SU-DHL-6 (cell line): ENCODE measurements around the gene CLECL1.

Experiments used
- H2AFZ ChIP-seq: fragments of 200-600 bp; sonication (generic); 2 replicates; pipeline ENCODE4 v1.6.1; 2014; ENCODE audit warnings: low read depth, mild to moderate bottlenecking, moderate library complexity, mixed read lengths, antibody characterized with exemption, low read length; ENCODE audit not compliant: severe bottlenecking
- H3F3A ChIP-seq: fragments of 200-600 bp; shearing (Covaris generic); 2 replicates; pipeline ENCODE4 v1.6.0; 2016; ENCODE audit warnings: antibody characterized with exemption, mild to moderate bottlenecking; ENCODE audit not compliant: insufficient read depth
- H3K27ac ChIP-seq: fragments of 200-600 bp; sonication (generic); 2 replicates; pipeline ENCODE4 v1.5.1; 2016; ENCODE audit warnings: low read depth, mild to moderate bottlenecking, low read length, moderate library complexity, mixed read lengths
- H3K27me3 ChIP-seq: fragments of 200-600 bp; sonication (generic), shearing (Covaris generic); 2 replicates; pipeline ENCODE4 v1.6.0; 2014; ENCODE audit warnings: mild to moderate bottlenecking, low read length
- H3K36me3 ChIP-seq: fragments of 200-600 bp; sonication (generic); 2 replicates; pipeline ENCODE4 v1.6.1; 2014; ENCODE audit warnings: mild to moderate bottlenecking, low read length, mixed read lengths
- H3K4me2 ChIP-seq: fragments of 300-600, 200-600 bp; shearing (Covaris generic), sonication (generic); 2 replicates; pipeline ENCODE4 v1.6.0; 2014; ENCODE audit warnings: low read length, low read depth, mild to moderate bottlenecking; ENCODE audit not compliant: poor library complexity, severe bottlenecking
- H3K4me3 ChIP-seq: fragments of 200-600 bp; sonication (generic); 2 replicates; pipeline ENCODE4 v1.5.1; 2014; ENCODE audit warnings: antibody characterized with exemption, low read length, mild to moderate bottlenecking, mixed read lengths; ENCODE audit not compliant: insufficient read depth, poor library complexity, severe bottlenecking
- H3K79me2 ChIP-seq: fragments of 200-600 bp; sonication (generic); 2 replicates; pipeline ENCODE4 v1.6.1; 2014; ENCODE audit warnings: mild to moderate bottlenecking, low read length, moderate library complexity; ENCODE audit not compliant: insufficient read depth
- H3K9ac ChIP-seq: fragments of 200-600 bp; sonication (generic); 2 replicates; pipeline ENCODE4 v1.7.0; 2014; ENCODE audit warnings: mild to moderate bottlenecking, low read length
- H3K9me2 ChIP-seq: fragments of 200-600 bp; sonication (generic); replicated peaks from 2 replicates; pipeline ENCODE4 v1.6.1; 2014; ENCODE audit warnings: low read length; ENCODE audit not compliant: insufficient read depth
- H3K9me3 ChIP-seq: fragments of 200-600 bp; sonication (generic); 2 replicates; pipeline ENCODE4 v1.6.1; 2014; ENCODE audit warnings: low read length, mixed read lengths; ENCODE audit not compliant: insufficient read depth
- H4K20me1 ChIP-seq: fragments of 200-600 bp; sonication (generic); 2 replicates; pipeline ENCODE4 v1.6.1; 2014; ENCODE audit warnings: low read depth, mild to moderate bottlenecking, antibody characterized with exemption, low read length, moderate library complexity, mixed read lengths
- EZH2phosphoT487 ChIP-seq: fragments of 200-600 bp; sonication (generic), shearing (Covaris generic); conservative IDR thresholded peaks from 2 replicates; pipeline ENCODE4 v1.6.1; 2018; ENCODE audit warnings: mild to moderate bottlenecking, antibody characterized with exemption, low read length, moderate library complexity, mixed read lengths
- TF ChIP-seq, protein P1 (sequence below): fragments of 200-600 bp; sonication (generic); IDR thresholded peaks from one replicate; pipeline ENCODE4 v1.5.1; 2017; ENCODE audit warnings: antibody characterized with exemption, mild to moderate bottlenecking, low read length, moderate library complexity; ENCODE audit not compliant: insufficient read depth, poor library complexity, severe bottlenecking

CLECL1 gene

DNA sequence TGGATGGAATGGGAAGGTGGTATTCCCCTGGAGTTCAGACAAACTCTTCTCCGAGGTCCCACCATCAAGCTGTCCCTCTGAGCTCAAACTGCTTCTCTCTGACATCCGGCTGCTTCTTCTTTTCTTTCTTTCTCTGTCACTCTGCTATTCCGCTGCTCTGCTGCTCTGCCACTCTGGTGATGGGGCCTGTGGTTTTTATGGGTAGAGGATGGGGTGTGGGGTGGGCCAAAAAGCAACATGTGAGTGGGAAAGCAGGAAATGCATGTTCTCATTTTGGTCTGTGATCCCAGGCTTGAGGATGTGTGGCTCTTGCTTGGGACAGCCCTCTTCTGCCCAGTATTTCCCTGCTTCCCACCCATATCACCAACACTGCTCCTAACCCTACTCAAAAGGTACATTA lies 30.6 kb downstream of the CLECL1 start:
- Histone ChIP-seq H3F3A (peaks cover 45% of the 10 kb centered on the region), H3K9me2 (no peaks in the 10 kb centered on the region), H4K20me1 (no peaks in the 10 kb centered on the region), H3K4me2 (peak overlapping the region; percentile 47), H3K4me3 (no peak overlapping the region), H3K9me3 (no peaks in the 10 kb centered on the region), H3K9ac (peak overlapping the region; percentile 46), H2AFZ (no peak overlapping the region), H3K79me2 (no peaks in the 10 kb centered on the region), H3K27me3 (no peaks in the 10 kb centered on the region), H3K27ac (peak overlapping the region; percentile 77), H3K36me3 (no peaks in the 10 kb centered on the region)
- TF ChIP-seq EZH2phosphoT487: no peak
- TF ChIP-seq, protein P1, sequence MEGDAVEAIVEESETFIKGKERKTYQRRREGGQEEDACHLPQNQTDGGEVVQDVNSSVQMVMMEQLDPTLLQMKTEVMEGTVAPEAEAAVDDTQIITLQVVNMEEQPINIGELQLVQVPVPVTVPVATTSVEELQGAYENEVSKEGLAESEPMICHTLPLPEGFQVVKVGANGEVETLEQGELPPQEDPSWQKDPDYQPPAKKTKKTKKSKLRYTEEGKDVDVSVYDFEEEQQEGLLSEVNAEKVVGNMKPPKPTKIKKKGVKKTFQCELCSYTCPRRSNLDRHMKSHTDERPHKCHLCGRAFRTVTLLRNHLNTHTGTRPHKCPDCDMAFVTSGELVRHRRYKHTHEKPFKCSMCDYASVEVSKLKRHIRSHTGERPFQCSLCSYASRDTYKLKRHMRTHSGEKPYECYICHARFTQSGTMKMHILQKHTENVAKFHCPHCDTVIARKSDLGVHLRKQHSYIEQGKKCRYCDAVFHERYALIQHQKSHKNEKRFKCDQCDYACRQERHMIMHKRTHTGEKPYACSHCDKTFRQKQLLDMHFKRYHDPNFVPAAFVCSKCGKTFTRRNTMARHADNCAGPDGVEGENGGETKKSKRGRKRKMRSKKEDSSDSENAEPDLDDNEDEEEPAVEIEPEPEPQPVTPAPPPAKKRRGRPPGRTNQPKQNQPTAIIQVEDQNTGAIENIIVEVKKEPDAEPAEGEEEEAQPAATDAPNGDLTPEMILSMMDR: no peak

GRCh38 chr12:9701380-9702154 lies 31.3 kb downstream of the CLECL1 start:
- peak overlapping the region; percentile 46 for H3K9ac ChIP-seq
- H3K79me2 ChIP-seq: no peaks in the 10 kb centered on the region
- no peaks in the 10 kb centered on the region for H4K20me1 ChIP-seq
- H3K4me3 ChIP-seq: no peak overlapping the region
- H2AFZ ChIP-seq: no peak overlapping the region
- no peaks in the 10 kb centered on the region for H3K9me3 ChIP-seq
- no peaks in the 10 kb centered on the region for H3K9me2 ChIP-seq
- peak overlapping the region; percentile 47 for H3K4me2 ChIP-seq
- no peak for TF ChIP-seq EZH2phosphoT487
- TF ChIP-seq, protein P1: no peak
- peaks cover 47% of the 10 kb centered on the region for H3F3A ChIP-seq
- H3K27me3 ChIP-seq: no peaks in the 10 kb centered on the region
- peak overlapping the region; percentile 77 for H3K27ac ChIP-seq
- H3K36me3 ChIP-seq: no peaks in the 10 kb centered on the region

DNA sequence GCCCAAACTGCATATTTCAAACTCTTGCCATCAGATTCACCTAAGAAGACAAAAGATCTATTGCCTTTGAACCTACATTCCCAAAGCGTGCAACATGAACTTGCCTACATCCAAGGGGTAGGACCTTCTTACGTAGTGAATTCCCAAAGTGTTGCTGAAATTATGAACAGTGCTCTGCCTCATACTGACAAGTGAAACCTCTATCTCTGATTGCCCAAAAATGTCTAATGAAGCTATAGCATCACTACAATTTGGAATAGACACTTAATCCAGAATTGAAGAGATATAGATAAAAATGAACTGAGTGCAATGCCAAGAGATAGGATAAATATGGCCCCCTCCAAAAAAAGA lies 32.3 kb downstream of the CLECL1 start:
- no peaks in the 10 kb centered on the region for H3K27me3 ChIP-seq
- no peak overlapping the region for H2AFZ ChIP-seq
- peak overlapping the region; percentile 50; the same call in 1 of the 2 replicates for H3K27ac ChIP-seq
- H3K4me2 ChIP-seq: no peak overlapping the region
- H3K79me2 ChIP-seq: no peaks in the 10 kb centered on the region
- peaks cover 48% of the 10 kb centered on the region for H3F3A ChIP-seq
- no peaks in the 10 kb centered on the region for H4K20me1 ChIP-seq
- no peaks in the 10 kb centered on the region for H3K9me2 ChIP-seq
- no peak overlapping the region for H3K4me3 ChIP-seq
- no peak overlapping the region for H3K9ac ChIP-seq
- no peaks in the 10 kb centered on the region for H3K9me3 ChIP-seq
- H3K36me3 ChIP-seq: no peaks in the 10 kb centered on the region
- no peak for TF ChIP-seq EZH2phosphoT487
- TF ChIP-seq, protein P1: no peak
